Measurements from ENCODE around the gene ANO1. TPM values are rescaled to one million over a fixed set of nuclear protein-coding genes. Genes with fewer than 3 reads are reported as not detected.

Gene ANO1
- total RNA-seq, 4 donors from 2014 or later, result 25.3 to 107 (median 48.8) TPM

- Histone ChIP-seq H3K36me3 (no peaks in the 10 kb centered on the region), H3K4me1 (peaks cover 0 to 16% (median 7%) of the 10 kb centered on the region in 4 donors), H3K9me3 (no peaks in the 10 kb centered on the region), H3K4me3 (no peak overlapping the region), H3K27me3 (peaks cover 0 to 95% (median 7%) of the 10 kb centered on the region in 4 donors), H3K27ac (replicated peaks in 1 of 4) (no peak overlapping the region)
- TF ChIP-seq CTCF (IDR thresholded peaks at IDR 0.05) (no peak), POLR2A (IDR thresholded peaks at IDR 0.05; ENCODE audit: low read depth) (no peak), POLR2AphosphoS5 (IDR thresholded peaks at IDR 0.05) (no peak), EP300 (IDR thresholded peaks at IDR 0.05) (no peak)
- intact Hi-C loops (cut with DNase I), result no loop called here
- no peak for DNase-seq (ENCODE audit: extremely low spot score)
- 28% methylated on average over 20 of the region's 21 CpGs for WGBS
Measured at GRCh38 chr11:70072861-70073755, 5.0 kb upstream of the ANO1 start.

- Histone ChIP-seq H3K9me3 (no peaks in the 10 kb centered on the region), H3K4me1 (peaks cover 0 to 23% (median 10%) of the 10 kb centered on the region in 4 donors), H3K27ac (replicated peaks in 1 of 4) (no peak overlapping the region), H3K36me3 (no peaks in the 10 kb centered on the region), H3K27me3 (peaks cover 0 to 95% (median 8%) of the 10 kb centered on the region in 4 donors), H3K4me3 (no peak overlapping the region)
- TF ChIP-seq EP300 (IDR thresholded peaks at IDR 0.05) (no peak), POLR2A (IDR thresholded peaks at IDR 0.05; ENCODE audit: low read depth) (no peak), CTCF (IDR thresholded peaks at IDR 0.05) (no peak), POLR2AphosphoS5 (IDR thresholded peaks at IDR 0.05) (no peak)
- intact Hi-C loops (cut with DNase I), result no loop called here
- DNase-seq (ENCODE audit: extremely low spot score), result no peak
- WGBS, result 62% methylated on average over 12 of the region's 22 CpGs
Measured at GRCh38 chr11:70073871-70074371, 4.2 kb upstream of the ANO1 start.

- Histone ChIP-seq H3K4me3 (no peak overlapping the region), H3K27ac (replicated peaks in 1 of 4) (no peak overlapping the region), H3K27me3 (peaks cover 0 to 95% (median 12%) of the 10 kb centered on the region in 4 donors), H3K36me3 (no peaks in the 10 kb centered on the region), H3K4me1 (peaks cover 0 to 25% (median 12%) of the 10 kb centered on the region in 4 donors), H3K9me3 (no peaks in the 10 kb centered on the region)
- intact Hi-C loops (cut with DNase I), result no loop called here
- 92% methylated on average over 8 of the region's 8 CpGs for WGBS
- TF ChIP-seq CTCF (IDR thresholded peaks at IDR 0.05) (no peak), POLR2A (IDR thresholded peaks at IDR 0.05; ENCODE audit: low read depth) (no peak), EP300 (IDR thresholded peaks at IDR 0.05) (no peak), POLR2AphosphoS5 (IDR thresholded peaks at IDR 0.05) (no peak)
- no peak for DNase-seq (ENCODE audit: extremely low spot score)
Measured at GRCh38 chr11:70074746-70075145, 3.4 kb upstream of the ANO1 start.

- no peaks in the 10 kb centered on the region for H3K36me3 ChIP-seq
- no peak overlapping the region for H3K4me3 ChIP-seq
- DNase-seq (ENCODE audit: extremely low spot score), result no peak
- 95% methylated on average over 8 of the region's 8 CpGs for WGBS
- peaks cover 0 to 95% (median 12%) of the 10 kb centered on the region in 4 donors for H3K27me3 ChIP-seq
- no peak overlapping the region for H3K27ac ChIP-seq (replicated peaks in 1 of 4)
- no peak for TF ChIP-seq POLR2AphosphoS5 (IDR thresholded peaks at IDR 0.05)
- no peak for TF ChIP-seq CTCF (IDR thresholded peaks at IDR 0.05)
- TF ChIP-seq POLR2A (IDR thresholded peaks at IDR 0.05; ENCODE audit: low read depth), result no peak
- no peak for TF ChIP-seq EP300 (IDR thresholded peaks at IDR 0.05)
- intact Hi-C loops (cut with DNase I), result no loop called here
- peaks cover 0 to 25% (median 12%) of the 10 kb centered on the region in 4 donors for H3K4me1 ChIP-seq
- H3K9me3 ChIP-seq, result no peaks in the 10 kb centered on the region
Measured at GRCh38 chr11:70075836-70076235, 2.3 kb upstream of the ANO1 start.

Data from esophagus muscularis mucosa (tissue), 4 donors.